ENCODE results near the gene SNX27.

The SNX27 gene

DNA sequence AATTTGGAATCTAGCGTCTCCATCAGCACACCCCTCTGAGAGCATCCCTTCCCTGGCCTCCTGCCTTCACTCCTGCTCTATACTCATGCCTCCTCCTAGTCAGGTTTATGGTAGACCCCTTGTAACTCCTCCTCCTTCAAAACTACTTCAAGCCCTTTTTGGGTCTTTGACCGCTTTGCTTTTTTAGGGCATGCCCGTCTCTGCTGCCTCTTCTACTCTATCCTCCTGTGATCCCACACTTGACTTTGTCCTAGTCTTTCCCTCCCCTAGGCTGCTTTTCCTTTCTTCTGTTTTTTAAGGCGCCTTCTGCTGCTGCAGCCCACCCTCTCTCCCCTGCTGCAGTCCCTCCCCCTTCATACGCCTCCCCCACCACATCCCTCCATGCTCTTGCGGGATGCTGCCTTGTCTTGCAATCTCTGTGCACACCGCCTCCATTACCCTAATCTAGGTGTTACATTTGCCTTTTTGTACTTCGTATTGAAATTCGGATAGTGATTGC is 1.5 kb downstream of the SNX27 start (continued):
- TF ChIP-seq AEBP2 (tag by site-specific recombination; IDR thresholded peaks at IDR 0.05; ENCODE audit: borderline replicate concordance) (no peak), ZFP3 (tag by site-specific recombination; IDR thresholded peaks at IDR 0.05; ENCODE audit: low read depth) (no peak), MYNN (tag by site-specific recombination; IDR thresholded peaks at IDR 0.05; ENCODE audit: borderline replicate concordance) (no peak), ZNF214 (tag by site-specific recombination; IDR thresholded peaks at IDR 0.05; ENCODE audit: borderline replicate concordance) (no peak), PRDM4 (tag by site-specific recombination; IDR thresholded peaks at IDR 0.05) (no peak), ZNF518A (tag by site-specific recombination; conservative IDR thresholded peaks at IDR 0.05; ENCODE audit: low read depth) (no peak), ZNF670 (tag by site-specific recombination; IDR thresholded peaks at IDR 0.05; ENCODE audit: low read depth) (no peak), ZNF626 (tag by site-specific recombination; IDR thresholded peaks at IDR 0.05) (no peak), ZNF623 (tag by site-specific recombination; IDR thresholded peaks at IDR 0.05) (no peak), KLF9 (tag by site-specific recombination; IDR thresholded peaks at IDR 0.05; ENCODE audit: low read depth) (peak; percentile 10; the same call in 1 of the 2 replicates), ZFHX2 (tag by site-specific recombination; conservative IDR thresholded peaks at IDR 0.05) (no peak), ZNF548 (tag by site-specific recombination; IDR thresholded peaks at IDR 0.05) (no peak), ZNF423 (tag by site-specific recombination; IDR thresholded peaks at IDR 0.05) (no peak), ZFP69B (tag by site-specific recombination; IDR thresholded peaks at IDR 0.05) (no peak), ZNF10 (tag by site-specific recombination; IDR thresholded peaks at IDR 0.05) (0 out of 2 replicates have a peak, but pooled peaks have one; percentile 51), ZNF341 (tag by site-specific recombination; IDR thresholded peaks at IDR 0.05; ENCODE audit: low read depth) (no peak), ZNF354C (tag by site-specific recombination; IDR thresholded peaks at IDR 0.05; ENCODE audit: borderline replicate concordance, low read depth) (no peak), ZNF19 (tag by site-specific recombination; IDR thresholded peaks at IDR 0.05; ENCODE audit: low read depth) (no peak), ZNF701 (tag by site-specific recombination; IDR thresholded peaks at IDR 0.05) (no peak), ZNF76 (tag by site-specific recombination; IDR thresholded peaks at IDR 0.05; ENCODE audit: borderline replicate concordance, low read depth) (no peak), PRDM10 (tag by site-specific recombination; IDR thresholded peaks at IDR 0.05) (peak; percentile 92), ZNF366 (tag by site-specific recombination; conservative IDR thresholded peaks at IDR 0.05) (peak; percentile 35; the same call in 1 of the 2 replicates), ZNF549 (tag by site-specific recombination; IDR thresholded peaks at IDR 0.05) (no peak), ZNF580 (tag by site-specific recombination; IDR thresholded peaks at IDR 0.05) (no peak)
- TF ChIP-seq, protein P1, sequence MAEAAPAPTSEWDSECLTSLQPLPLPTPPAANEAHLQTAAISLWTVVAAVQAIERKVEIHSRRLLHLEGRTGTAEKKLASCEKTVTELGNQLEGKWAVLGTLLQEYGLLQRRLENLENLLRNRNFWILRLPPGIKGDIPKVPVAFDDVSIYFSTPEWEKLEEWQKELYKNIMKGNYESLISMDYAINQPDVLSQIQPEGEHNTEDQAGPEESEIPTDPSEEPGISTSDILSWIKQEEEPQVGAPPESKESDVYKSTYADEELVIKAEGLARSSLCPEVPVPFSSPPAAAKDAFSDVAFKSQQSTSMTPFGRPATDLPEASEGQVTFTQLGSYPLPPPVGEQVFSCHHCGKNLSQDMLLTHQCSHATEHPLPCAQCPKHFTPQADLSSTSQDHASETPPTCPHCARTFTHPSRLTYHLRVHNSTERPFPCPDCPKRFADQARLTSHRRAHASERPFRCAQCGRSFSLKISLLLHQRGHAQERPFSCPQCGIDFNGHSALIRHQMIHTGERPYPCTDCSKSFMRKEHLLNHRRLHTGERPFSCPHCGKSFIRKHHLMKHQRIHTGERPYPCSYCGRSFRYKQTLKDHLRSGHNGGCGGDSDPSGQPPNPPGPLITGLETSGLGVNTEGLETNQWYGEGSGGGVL (tag by site-specific recombination; IDR thresholded peaks at IDR 0.05) = no peak
